OCI-LY3 (cell line): ENCODE results near the gene ATP2A2.

Source experiments
- CTCF ChIP-seq: fragments of 200-600, 300-600 bp; sonication (generic); IDR thresholded peaks from 2 replicates; pipeline ENCODE4 v1.5.1; 2014; ENCODE audit warnings: antibody characterized with exemption, low read length, low read depth
- EZH2phosphoT487 ChIP-seq: fragments of 200-600 bp; shearing (Covaris generic); IDR thresholded peaks from 2 replicates; pipeline ENCODE4 v1.6.1; 2018; ENCODE audit warnings: antibody characterized with exemption, mixed run types, low read depth

DNA sequence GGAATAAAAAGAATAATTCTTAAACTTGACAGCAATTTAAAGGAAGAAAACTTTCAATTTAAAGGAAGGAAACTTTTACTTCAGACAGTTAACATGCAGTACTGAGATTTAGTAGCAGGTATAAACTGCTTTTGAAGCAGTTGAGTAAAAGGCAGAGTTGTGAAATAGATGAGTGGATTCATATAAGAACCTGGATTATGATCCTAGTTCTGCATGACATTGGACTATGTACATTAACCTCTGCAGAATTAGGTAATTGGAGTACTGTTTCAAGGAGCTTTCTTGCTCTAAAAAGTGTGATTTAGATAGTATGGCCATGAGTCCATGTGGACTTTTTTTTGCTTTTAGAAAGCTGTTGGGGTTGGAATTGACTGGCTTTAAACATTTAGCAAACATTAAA is 29.7 kb downstream of the ATP2A2 start:
- no peak for TF ChIP-seq CTCF
- no peak for TF ChIP-seq EZH2phosphoT487
